C1 segment of cervical spinal cord (tissue), 14 donors: ENCODE measurements around the gene MAN2A1.

Experiments used
- DNase-seq, 14 donors: peaks; one replicate each; lab custom pipeline; 2025; lab: John Stamatoyannopoulos, UW

The MAN2A1 gene

DNA sequence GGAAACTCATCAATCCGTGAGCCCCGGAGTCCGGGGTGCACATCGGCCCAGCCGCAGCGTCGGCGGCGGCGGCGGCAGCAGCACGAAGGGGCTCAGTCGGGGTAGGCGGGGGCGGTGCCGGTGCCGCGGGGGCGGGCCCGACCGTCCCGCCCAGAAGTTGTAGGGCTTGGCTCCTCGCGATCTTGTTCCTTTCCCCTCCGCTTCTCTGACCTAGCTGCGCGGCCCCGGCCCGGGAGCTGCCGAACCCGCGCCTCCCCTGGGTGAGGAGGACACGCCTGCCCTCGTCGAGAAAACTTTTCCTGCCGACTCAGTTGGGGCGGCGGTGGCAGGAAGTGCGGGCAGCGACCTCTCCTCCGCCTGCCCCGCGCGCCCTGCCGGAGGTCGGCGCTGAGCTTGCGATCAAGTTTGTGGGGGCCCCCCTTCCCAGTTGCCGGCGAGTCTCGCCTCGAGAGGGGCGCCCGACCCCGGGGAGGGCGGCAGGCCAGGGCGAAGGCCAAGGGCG is at the start of gene MAN2A1:
Gene MAN2A1, plus strand, starts transcription at position 188 of the 502 bp plus-strand sequence. CDS start 491 bp downstream, outside the sequence.
- DNase-seq: peak in 10 of 14 donors; percentile 13 to 87 (median 81)

DNA sequence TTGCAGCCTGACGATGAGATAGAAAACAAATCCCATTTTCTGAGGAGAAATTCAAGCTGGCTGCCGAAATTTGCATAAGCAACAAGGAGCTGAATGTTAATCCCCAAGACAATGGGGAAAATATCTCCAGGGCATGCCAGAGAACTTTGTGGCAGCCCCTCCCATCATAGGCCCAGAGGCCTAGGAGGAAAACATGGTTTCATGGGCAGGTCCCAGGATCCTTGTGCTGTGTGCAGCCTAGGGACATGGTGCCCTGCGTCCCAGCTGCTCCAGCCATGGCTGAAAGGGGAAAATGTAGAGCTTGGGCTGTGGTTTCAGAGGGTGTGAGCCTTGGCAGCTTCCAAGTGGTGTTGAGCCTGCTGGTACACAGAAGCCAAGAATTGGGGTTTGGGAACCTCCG is 48.8 kb upstream of the MAN2A1 start:
- DNase-seq: no peak

DNA sequence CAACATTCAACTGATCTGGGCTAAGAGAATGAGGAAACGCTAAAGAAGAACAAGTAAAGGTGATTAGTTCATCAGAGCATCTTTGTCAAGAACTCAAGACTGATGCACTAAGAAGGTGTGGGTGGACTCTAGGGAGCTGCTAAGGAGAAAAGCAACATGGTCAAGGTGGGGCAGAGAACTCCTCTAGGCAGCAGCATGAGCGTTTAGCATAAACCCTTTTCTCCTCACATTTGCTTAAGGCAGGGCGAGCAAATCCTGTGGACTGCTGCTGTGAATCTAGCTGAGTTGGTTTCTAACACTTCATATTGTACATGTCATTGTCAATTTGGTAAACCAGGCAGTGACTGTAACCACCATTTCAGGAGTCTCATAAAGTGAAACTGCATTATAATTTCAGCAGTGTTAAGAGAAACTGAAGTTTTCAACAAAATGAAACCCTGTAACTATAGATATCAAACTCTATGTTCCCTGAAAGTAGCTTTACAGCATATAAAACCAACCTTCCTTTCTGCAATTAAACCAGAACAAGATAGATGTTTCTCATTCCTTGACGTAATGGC is 45.9 kb upstream of the MAN2A1 start:
- DNase-seq: no peak

DNA sequence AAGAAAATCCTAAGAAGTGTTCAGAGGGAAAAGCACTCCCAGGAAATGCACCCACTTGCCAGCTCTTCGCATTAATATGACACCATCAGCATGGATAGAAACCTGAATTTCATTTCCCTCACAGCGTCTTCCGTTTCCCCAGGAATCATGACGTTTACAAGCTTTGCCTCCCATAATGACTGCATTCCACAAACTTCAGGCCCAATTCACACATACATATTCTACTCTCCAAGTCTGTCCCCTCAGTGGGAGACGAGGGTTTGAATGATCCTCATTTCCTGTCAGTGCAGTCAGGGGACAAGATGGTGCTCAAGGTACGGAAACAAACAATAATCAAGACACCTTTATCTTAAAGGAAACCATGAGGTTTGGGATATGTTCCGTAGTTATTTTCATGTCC is 44.9 kb upstream of the MAN2A1 start:
- DNase-seq: no peak

DNA sequence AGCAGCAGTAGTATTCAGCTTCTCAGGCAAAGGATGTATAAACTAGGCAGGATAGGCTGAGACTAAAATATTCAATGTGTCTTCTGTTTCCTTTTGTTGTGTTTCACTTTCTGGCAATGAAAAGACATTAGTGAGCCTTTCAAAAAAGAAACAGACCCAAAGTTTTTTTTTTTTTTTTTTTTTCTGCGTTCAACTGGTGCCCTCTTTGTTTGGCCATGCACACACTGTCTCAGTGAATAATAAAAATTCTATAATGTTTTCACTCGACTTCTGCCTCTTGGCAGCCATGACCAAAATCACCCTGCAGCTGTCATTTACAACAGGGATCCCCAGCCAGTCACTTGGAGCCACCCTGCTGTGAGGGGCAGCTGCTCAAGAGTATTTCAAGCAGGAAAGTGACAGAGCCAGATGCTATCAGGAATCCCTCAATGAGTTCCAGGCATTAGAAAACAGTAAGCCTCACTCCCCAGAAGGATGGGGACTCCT is 44.0 kb upstream of the MAN2A1 start:
- DNase-seq: peak in 4 of 14 donors; percentile 20 to 47 (median 34)

DNA sequence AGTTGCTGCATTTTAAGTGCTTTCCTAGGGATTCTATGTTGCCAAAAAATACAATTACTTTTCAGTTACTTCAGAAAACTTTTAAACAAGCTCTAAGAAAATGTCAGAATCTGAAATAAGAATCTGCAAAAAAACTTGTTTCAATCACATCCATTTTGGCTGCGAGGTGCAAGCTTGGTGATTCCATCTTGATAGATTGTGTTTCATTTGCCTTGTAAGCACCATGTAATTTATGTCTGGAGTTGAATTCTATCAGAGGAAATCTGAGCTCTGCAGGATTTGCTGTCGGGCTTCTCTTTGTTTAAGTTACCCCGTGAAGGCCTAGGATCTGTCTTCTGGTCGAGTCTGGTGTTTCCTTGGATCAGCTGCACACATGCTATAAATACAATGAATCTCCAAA is 40.4 kb upstream of the MAN2A1 start:
- DNase-seq: no peak

DNA sequence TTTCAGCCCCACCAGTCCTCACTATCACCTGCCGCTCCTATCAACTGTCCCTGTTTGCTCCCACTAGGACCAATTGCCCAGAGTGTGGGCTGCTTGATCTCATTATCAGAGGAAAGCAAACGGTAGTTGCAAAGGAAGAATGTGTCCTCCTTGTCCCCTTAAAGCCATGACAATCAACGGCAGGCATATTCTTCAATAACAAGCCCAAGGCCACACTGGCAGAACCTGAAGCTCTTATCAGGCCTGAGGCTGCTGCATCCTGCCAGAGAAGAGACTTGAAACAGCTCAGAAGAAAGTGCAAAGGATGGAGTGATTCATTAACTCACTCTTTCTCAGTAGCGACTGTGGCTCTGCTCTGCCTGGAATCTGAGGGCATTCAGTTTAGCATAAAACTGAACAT is 39.2 kb upstream of the MAN2A1 start:
- DNase-seq: no peak

DNA sequence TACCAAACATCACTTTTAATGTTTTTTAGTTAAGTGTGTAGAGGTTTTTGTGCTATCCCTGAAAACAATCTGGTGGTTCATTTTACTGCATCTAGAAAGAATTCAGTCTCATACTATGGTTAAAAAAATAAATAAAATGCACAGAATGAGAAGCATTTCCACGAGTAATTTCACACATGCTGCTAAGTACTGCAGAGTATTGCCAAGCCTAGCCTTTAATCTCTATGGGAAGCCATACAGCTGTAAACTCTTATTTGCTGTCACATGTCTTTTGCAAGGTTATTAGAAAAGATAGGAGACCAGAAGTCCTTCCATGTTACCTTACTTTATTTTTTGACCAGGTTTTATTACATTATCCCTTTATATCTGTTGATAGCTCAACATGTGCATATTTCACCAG is 37.6 kb upstream of the MAN2A1 start:
- no peak for DNase-seq

DNA sequence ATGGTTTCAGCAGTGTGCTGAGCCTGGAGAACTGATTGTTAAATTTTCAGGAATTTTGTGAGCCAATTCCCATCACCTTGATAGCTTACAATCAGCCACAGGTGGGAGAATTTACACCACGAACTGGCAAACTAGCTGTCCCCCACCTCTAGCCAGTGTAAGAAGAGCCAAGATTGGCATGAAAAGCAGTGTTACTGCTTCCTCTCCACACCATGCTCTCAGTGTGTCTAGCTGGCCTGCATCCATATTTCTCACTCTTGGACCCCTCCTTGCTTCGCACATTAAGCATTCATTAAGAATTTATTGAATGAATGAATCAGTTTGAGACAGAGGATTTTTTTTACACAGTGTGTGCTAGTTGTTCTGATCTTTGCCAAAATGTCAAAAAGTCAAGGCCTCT is 36.7 kb upstream of the MAN2A1 start:
- no peak for DNase-seq

DNA sequence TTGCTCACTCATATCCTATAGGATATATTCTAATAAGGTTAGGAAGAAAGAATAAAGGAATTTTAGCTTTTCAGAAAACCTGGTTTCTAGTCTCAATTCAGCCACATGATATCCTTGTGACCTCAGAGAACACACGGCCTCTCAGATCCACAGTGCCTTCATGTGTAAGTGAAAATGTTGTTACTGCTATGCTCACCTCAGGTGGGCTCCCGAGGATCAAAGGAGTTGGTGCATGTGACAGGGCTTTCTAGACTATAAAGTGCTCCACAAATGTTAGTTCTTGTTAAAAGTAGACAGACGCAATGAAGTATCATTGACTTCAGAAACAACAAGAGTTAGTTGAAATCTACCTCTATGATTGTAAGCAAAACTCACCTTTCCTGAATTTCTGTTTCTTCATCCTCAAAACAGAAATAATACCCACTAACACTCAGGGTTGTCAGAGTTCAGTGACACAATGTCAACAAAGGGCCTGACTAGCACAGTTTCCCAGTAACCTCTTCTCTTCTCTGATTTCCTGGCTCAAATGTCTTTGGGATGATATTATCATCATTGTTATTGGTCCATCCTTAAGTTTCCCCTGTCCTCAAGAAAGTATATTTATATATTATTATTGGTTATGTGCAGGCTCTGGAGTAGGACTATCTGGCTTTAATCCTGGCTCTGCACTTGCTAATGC is 36.0 kb upstream of the MAN2A1 start:
- DNase-seq: no peak

DNA sequence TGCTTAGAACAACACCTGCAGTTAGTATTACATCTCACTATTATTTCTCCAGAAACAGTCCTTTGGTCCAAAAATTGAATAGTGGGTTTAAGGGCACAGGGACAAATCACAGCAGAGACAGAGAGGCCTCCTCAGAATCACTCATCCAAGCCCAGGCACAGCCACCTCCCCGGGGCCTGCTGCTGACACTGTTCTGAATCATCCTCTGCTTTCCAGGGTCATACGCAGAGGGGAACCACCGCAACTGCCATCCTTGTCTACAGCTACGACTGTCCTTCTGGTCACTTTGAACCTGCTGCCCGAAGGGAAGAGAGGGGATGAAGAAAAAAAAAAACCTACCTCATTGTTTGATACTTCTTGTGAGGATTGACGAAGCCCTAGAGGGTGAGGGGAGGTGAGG is 35.3 kb upstream of the MAN2A1 start:
- DNase-seq: no peak

DNA sequence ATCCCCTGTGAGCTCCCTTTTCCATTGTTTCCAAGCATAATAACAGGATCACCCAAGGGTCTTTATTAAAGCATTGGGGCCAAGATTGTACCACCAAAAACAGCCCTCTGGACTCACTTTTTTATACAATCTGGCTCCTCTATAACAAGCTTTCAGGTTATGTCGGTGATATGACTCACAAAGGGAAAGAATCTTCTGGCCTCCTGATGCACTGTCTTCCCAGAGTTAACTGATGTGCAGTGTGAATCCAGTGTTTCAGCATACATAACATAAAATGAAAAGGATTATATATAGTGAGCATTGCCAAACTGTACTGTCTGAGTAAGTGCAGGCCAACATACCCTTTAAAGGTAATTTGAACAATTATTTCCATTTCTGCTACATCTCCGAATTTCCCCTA is 33.9 kb upstream of the MAN2A1 start:
- DNase-seq: no peak

DNA sequence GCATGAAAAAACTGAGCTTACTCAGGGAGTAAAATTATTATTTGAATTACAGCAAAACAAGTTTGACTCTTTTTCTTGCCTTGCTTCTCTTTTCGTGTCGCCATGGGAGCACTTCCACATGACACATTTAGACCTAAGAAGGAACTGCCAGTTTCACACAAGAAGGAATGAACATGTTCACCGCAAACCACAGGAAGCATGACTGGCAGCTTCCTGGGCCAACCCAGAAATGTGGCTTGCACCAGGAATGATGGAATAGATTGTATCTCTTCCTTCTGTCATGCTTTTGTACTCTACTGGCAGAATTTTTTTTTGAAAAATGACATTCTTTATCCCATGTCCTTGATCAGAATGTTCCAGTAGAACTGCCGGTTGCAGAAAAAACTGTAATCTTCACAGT is 32.9 kb upstream of the MAN2A1 start:
- DNase-seq: peak in 5 of 14 donors; percentile 29 to 43 (median 37)

DNA sequence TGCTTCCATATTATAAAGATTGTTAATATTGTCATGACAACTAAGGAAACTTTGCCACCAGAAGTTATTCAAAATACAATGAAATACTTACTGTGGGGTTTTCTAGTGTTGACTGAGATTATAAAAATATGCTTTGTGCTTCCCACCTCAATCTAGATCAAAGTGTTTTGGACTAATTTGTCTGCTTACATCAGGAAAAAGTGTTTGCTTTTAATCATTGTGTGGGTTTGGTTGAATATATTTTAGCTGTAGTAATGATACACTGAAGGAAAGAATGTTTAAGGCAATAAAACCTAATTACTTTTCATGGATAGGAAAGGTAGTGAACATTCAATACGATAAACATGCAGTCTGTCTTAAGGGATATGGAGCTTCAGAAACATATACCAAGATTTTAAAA is 29.8 kb upstream of the MAN2A1 start:
- no peak for DNase-seq

DNA sequence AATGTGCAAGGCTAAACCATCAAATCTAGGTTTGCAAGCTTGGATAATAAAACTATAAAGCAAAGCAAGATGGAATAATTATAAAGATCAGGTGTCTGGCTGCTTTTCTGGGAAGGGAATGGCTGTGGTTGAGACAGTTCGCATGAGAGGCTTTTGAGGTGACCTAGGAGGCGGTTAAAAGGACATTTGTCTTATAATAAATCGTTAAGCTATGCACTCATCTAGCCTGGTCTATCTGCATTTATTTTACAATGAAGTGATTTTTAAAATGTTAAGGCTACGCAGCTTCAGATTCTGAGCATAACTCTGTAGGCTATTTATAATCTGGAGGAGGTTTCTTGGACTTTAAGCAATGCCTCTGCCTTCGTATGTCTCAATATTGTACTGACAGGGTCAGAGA is 29.4 kb upstream of the MAN2A1 start:
- no peak for DNase-seq

DNA sequence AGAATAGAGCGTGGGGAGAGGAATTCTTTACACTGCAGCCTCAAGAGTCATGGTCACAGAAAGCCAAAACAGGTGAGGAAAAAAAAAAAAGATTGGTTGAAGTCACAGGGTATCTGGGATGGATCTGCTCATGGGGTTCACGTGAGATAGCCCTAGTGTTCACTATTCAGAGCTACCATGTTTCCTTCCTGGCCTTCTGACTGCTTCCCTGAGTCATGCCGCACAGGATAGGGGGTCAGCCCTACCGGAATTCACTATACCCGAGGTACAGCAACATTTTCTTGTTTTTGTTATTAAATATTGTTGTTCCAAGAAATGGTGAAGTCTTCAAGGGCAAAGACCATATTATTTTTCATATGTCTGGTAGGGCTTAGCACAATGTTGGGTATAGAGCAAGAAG is 21.5 kb upstream of the MAN2A1 start:
- DNase-seq: no peak

DNA sequence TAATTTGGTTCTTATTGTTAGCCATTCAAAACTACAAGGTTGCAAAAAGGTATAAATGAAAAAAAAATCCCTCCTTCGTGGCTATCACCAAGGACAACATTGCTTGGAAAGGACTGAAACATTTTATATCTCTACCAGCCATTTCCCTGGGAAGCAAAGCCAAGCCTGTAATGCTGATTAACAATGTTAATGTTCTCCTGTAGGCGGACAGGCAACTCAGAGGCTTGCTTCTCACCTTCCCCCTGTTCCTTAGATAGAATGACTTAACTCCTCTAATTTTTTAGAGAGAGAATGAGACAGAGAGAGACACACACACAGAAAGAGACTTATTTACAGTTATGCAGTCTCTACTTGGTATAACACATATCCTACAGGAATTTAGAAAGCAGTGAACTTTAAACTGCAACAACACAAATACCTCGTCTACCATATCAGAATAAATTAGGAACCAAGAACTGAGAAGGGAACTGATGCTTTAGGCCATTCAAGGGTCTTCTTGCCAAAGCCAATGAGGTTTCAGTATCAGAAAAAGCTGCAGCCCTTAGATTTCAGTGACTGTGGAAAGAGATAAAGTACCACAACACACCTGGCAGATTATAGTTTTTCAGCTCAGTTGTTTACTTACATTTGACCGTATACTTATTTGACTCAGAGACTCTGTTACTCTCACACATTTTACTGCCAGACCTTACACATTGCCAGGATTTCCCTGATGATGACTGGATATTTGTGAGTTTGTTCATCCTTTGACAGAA is 20.9 kb upstream of the MAN2A1 start:
- DNase-seq: no peak

DNA sequence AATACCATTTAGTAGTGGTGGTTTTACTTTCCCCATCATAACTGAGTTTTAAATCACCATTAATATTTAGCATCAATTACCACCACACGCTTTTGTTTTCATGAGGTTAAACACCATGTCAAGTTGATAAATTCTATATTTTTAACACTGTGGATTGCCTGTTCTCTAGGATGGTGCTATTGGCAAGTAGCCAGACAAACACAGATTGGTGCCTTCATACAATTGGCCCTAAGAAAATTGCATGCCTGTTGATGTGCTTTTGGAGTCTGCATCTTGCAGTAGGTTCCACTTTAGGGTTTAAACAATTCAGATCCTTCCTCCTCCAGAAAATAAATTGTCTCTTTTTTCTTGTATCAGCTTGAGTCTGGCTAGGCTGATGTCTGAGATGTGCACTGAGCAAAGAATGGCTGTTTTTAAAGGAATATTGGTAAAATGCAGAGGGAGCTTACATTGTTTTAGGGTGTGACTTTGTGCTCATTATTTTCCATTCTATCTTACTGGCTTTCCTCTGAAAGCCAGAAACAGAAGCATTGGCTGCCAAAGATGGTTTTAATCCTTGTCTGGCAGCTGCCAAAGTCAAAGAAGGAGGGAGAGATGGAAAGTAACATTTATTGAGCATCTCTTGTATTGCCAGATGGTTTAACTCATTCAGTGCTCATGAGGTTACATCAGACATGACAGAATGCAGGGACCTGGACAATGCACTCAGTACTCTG is 19.6 kb upstream of the MAN2A1 start:
- DNase-seq: no peak

DNA sequence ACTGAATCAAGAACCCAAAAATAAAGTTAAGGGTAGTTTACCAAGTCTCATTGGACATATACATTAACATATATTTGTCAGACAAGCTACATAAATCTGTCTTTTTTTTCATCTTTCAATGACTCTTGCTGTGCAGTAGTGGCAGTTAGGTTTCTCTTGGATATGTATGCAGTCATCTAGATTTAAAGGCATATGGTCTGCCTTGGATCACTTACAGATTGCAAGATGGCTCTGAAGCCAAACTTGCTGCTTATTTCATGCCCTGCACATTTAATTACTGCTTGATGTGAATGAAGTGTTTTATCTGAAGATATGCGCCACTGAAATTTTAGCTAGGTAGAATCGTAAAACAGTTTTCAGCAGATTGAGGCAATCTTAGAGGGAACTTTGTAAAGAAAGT is 18.6 kb upstream of the MAN2A1 start:
- DNase-seq: no peak

DNA sequence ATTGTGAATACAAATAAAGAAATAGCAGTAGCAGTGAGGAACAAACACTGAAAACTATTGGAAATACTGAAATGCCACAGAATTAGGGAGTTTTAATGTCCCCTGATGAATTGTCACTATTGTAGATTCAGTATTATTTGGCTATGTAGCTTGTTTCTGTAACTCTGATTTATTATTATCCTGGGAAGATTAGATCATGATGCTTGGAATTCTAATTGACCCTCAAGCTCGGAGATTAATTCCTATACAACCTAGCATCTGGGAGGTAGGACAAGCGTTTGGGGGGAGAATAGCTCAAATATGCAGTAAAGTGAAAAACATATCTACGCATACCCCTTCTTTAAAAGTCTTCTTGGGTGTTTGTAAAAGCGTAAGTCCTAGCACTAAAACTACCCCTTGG is 15.1 kb upstream of the MAN2A1 start:
- DNase-seq: no peak

DNA sequence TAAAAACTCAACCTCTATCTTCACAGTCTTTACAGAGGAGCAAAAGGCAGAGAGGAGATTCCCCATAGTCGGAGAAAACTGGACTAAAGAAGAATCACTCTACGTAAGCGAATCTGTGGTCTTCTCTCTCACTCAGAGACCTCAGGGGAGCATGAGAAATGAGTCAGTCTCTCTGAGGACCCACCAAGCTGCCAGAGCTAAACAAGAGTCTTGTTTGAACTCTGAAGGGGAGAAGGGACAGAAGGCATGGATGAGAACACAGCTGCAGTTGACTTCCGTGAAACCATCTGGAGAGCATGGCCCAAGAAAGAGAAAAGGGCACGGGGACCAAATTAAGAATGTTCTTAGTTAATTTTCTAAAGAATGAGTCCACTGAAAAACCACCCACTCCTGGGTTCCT is 12.8 kb upstream of the MAN2A1 start:
- DNase-seq: no peak

DNA sequence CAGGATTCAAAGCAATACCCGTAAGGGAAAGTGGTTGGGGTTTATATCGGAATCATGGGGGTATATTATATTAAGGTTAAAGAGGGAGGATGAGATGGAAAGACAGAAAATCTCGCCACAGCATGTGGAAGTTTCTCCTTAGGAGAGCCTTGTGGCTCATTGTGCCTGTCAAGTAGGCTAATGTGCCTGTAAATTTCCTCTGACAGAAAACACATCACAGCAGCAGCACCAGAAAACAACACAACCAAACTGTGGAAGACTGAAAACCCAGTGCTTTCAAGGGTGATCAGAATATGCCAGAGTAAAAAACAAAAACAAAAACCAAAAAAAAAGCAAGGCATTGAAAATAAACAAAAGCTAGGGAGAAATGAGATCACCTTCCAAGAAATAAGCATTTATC is 11.3 kb upstream of the MAN2A1 start:
- DNase-seq: no peak
